HEK293 (cell line): Measurements from ENCODE around the gene MTOR.

Experiments used
- CTCF ChIA-PET: fragments of 350-600 bp; formaldehyde crosslinking; extraction: SDS; loops from one replicate; lab custom pipeline; 2021; ENCODE audit warnings: antibody characterized with exemption; lab: Yijun Ruan, JAX
- POLR2A ChIA-PET: fragments of 300-600 bp; formaldehyde crosslinking; extraction: SDS; loops from one replicate; lab custom pipeline; 2020; ENCODE audit warnings: antibody characterized with exemption, inconsistent platforms; lab: Yijun Ruan, JAX
- H3K27ac ChIP-seq: fragments of 200-500 bp; sonication (Bioruptor generic); 2 replicates; pipeline ENCODE4 v1.5.1; 2014; ENCODE audit warnings: low read depth, low read length, control low read depth, inconsistent platforms; ENCODE audit errors: extremely low read depth
- H3K36me3 ChIP-seq, 2 experiments: fragments of 200-500 bp in 1 of 2; sonication (Bioruptor generic) in 1 of 2; 1 replicate in 1 of 2; 2 replicates in 1 of 2; pipeline ENCODE4 v1.5.1; 2014 to 2017; ENCODE audit warnings: inconsistent platforms in 2 of 2, low read length in 2 of 2; ENCODE audit not compliant: control insufficient read depth in 2 of 2, insufficient read depth in 1 of 2
- H3K4me1 ChIP-seq: fragments of 200-500 bp; sonication (Bioruptor generic); 2 replicates; pipeline ENCODE4 v1.5.1; 2014; ENCODE audit warnings: mild to moderate bottlenecking, low read length, inconsistent platforms; ENCODE audit not compliant: control insufficient read depth, insufficient read depth
- H3K4me3 ChIP-seq: 2 replicates; pipeline ENCODE4 v1.5.1; 2011; ENCODE audit warnings: low read depth, mild to moderate bottlenecking, control low read depth, low read length, moderate library complexity
- H3K9me3 ChIP-seq: fragments of 200-500 bp; sonication (Bioruptor generic); 2 replicates; pipeline ENCODE4 v1.5.1; 2014; ENCODE audit warnings: low read depth, low read length, inconsistent platforms; ENCODE audit not compliant: control insufficient read depth, insufficient read depth
- HIC1 ChIP-seq: fragments of 450-650 bp; formaldehyde crosslinking; IDR thresholded peaks from 2 replicates; pipeline ENCODE4 v1.5.1; 2016; ENCODE audit warnings: missing biosample characterization, missing genetic modification characterization
- HOXC10 ChIP-seq: sonication (generic); formaldehyde crosslinking; IDR thresholded peaks from 2 replicates; pipeline ENCODE4 v1.8.1; 2023; ENCODE audit warnings: mild to moderate bottlenecking, missing genetic modification reagents
- IKZF3 ChIP-seq: fragments of 450-650 bp; IDR thresholded peaks from 2 replicates; pipeline ENCODE4 v1.5.0; 2018; ENCODE audit warnings: missing biosample characterization, mild to moderate bottlenecking, missing genetic modification characterization, moderate library complexity
- PRDM1 ChIP-seq: fragments of 450-650 bp; formaldehyde crosslinking; IDR thresholded peaks from 2 replicates; pipeline ENCODE4; 2016; ENCODE audit warnings: missing biosample characterization, missing genetic modification characterization
- ZBTB10 ChIP-seq: fragments of 450-650 bp; formaldehyde crosslinking; IDR thresholded peaks from 2 replicates; pipeline ENCODE4 v1.5.1; 2016; ENCODE audit warnings: missing biosample characterization, missing genetic modification characterization
- ZBTB26 ChIP-seq: fragments of 450-650 bp; formaldehyde crosslinking; optimal IDR thresholded peaks from 2 replicates; pipeline ENCODE3; 2016; ENCODE audit warnings: missing biosample characterization, mild to moderate bottlenecking, missing genetic modification characterization
- ZBTB6 ChIP-seq: fragments of 450-650 bp; formaldehyde crosslinking; IDR thresholded peaks from 2 replicates; pipeline ENCODE4 v1.5.1; 2017; ENCODE audit warnings: missing biosample characterization, missing genetic modification characterization
- ZNF121 ChIP-seq: fragments of 450-650 bp; formaldehyde crosslinking; IDR thresholded peaks from 2 replicates; pipeline ENCODE4 v1.5.1; 2016; ENCODE audit warnings: missing biosample characterization, missing genetic modification characterization
- ZNF175 ChIP-seq: fragments of 450-650 bp; formaldehyde crosslinking; IDR thresholded peaks from 2 replicates; pipeline ENCODE4 v1.5.1; 2016; ENCODE audit warnings: missing biosample characterization, missing genetic modification characterization
- ZNF239 ChIP-seq: fragments of 450-650 bp; formaldehyde crosslinking; IDR thresholded peaks from 2 replicates; pipeline ENCODE4 v1.5.1; 2016; ENCODE audit warnings: missing biosample characterization, missing genetic modification characterization
- ZNF292 ChIP-seq: fragments of 450-650 bp; formaldehyde crosslinking; IDR thresholded peaks from 2 replicates; pipeline ENCODE4 v1.5.1; 2016; ENCODE audit warnings: low read depth, missing biosample characterization, missing genetic modification characterization, borderline replicate concordance
- ZNF362 ChIP-seq: fragments of 450-650 bp; formaldehyde crosslinking; IDR thresholded peaks from 2 replicates; pipeline ENCODE4 v1.5.1; 2016; ENCODE audit warnings: missing biosample characterization, missing genetic modification characterization
- ZNF548 ChIP-seq: fragments of 450-650 bp; formaldehyde crosslinking; IDR thresholded peaks from 2 replicates; pipeline ENCODE4 v1.5.1; 2016; ENCODE audit warnings: missing biosample characterization, missing genetic modification characterization
- ZNF626 ChIP-seq: fragments of 450-650 bp; sonication (Bioruptor Pico); formaldehyde crosslinking; IDR thresholded peaks from 2 replicates; pipeline ENCODE4 v1.5.1; 2018; ENCODE audit warnings: missing biosample characterization, missing genetic modification characterization, inconsistent platforms
- ZNF654 ChIP-seq: fragments of 450-650 bp; formaldehyde crosslinking; IDR thresholded peaks from 2 replicates; pipeline ENCODE4 v1.5.1; 2016; ENCODE audit warnings: low read depth, missing biosample characterization, missing genetic modification characterization
- ZNF658 ChIP-seq: fragments of 450-650 bp; formaldehyde crosslinking; IDR thresholded peaks from 2 replicates; pipeline ENCODE4; 2016; ENCODE audit warnings: missing biosample characterization, missing genetic modification characterization
- ZNF830 ChIP-seq: fragments of 450-650 bp; IDR thresholded peaks from 2 replicates; pipeline ENCODE4 v1.5.0; 2018; ENCODE audit warnings: missing biosample characterization, missing genetic modification characterization, low read depth, mild to moderate bottlenecking, moderate library complexity
- ZNF843 ChIP-seq: fragments of 450-650 bp; formaldehyde crosslinking; IDR thresholded peaks from 2 replicates; pipeline ENCODE4 v1.5.1; 2016; ENCODE audit warnings: missing biosample characterization, missing genetic modification characterization

The MTOR gene

GRCh38 chr1:11156441-11156840, 105.9 kb downstream of the MTOR start:
- no peaks in the 10 kb centered on the region for H3K4me1 ChIP-seq
- TF ChIP-seq ZNF830 (tag by site-specific recombination) (no peak), ZNF658 (tag by site-specific recombination) (no peak), ZBTB6 (no peak), ZNF626 (no peak), HOXC10 (CRISPR knock-in tag) (no peak)
- H3K4me3 ChIP-seq, result no peak overlapping the region
- H3K9me3 ChIP-seq, result no peaks in the 10 kb centered on the region
- no peak overlapping the region for H3K27ac ChIP-seq
- peaks cover 18 to 79% of the 10 kb centered on the region in 2 experiments for H3K36me3 ChIP-seq
- CTCF ChIA-PET, result interaction anchor here (1.0 kb wide), 1 partner anchor 13 kb away, joined by 4 read pairs; no protein-coding TSS in a partner anchor
- POLR2A ChIA-PET, result no interaction called here

- ChIA-PET POLR2A (no interaction called here), CTCF (no interaction called here)
- TF ChIP-seq ZNF658 (tag by site-specific recombination), result no peak
- no peak for TF ChIP-seq HIC1 (tag by site-specific recombination)
- TF ChIP-seq ZNF843, result no peak
- Histone ChIP-seq H3K27ac (no peak overlapping the region), H3K36me3 (peaks cover 23 to 90% of the 10 kb centered on the region in 2 experiments), H3K4me3 (no peak overlapping the region), H3K4me1 (no peaks in the 10 kb centered on the region), H3K9me3 (no peaks in the 10 kb centered on the region)
Measured at GRCh38 chr1:11153184-11153583, 109.2 kb downstream of the MTOR start.

- Histone ChIP-seq H3K36me3 (peaks cover 24 to 90% of the 10 kb centered on the region in 2 experiments), H3K4me1 (no peaks in the 10 kb centered on the region), H3K9me3 (no peaks in the 10 kb centered on the region), H3K4me3 (no peak overlapping the region), H3K27ac (no peak overlapping the region)
- TF ChIP-seq ZBTB26 (tag by site-specific recombination) (no peak), IKZF3 (tag by site-specific recombination) (no peak), ZNF239 (no peak), ZNF175 (tag by site-specific recombination) (no peak), ZNF362 (no peak), ZNF292 (tag by site-specific recombination) (no peak), ZNF121 (no peak), PRDM1 (tag by site-specific recombination) (no peak), ZNF548 (tag by site-specific recombination) (no peak), ZNF654 (no peak), ZBTB10 (no peak)
- TF ChIP-seq, all 188 proteins: peak for 0
- POLR2A ChIA-PET, result no interaction called here
- CTCF ChIA-PET, result interaction anchor here (1.7 kb wide), 1 partner anchor 115 kb away, joined by 7 read pairs; no protein-coding TSS in a partner anchor
Measured at GRCh38 chr1:11152755-11153154, 109.6 kb downstream of the MTOR start.
